Neural cell (in vitro differentiated cells): Measurements from ENCODE around the gene SLAMF9. TPM values are rescaled to one million over a fixed set of nuclear protein-coding genes. Genes with fewer than 3 reads are reported as not detected.

ENCODE experiments used
- H2AFZ ChIP-seq: fragments of 200-600, 300-800 bp; sonication (generic), shearing (Covaris generic); 2 replicates; pipeline ENCODE4 v1.6.0; 2014; ENCODE audit warnings: low read depth, mild to moderate bottlenecking, antibody characterized with exemption, low read length, moderate library complexity
- H3F3A ChIP-seq: fragments of 200-600 bp; shearing (Covaris generic); 2 replicates; pipeline ENCODE4 v1.6.1; 2016; ENCODE audit warnings: mild to moderate bottlenecking, moderate library complexity, mixed read lengths, antibody characterized with exemption, low read length; ENCODE audit not compliant: insufficient read depth, poor library complexity, severe bottlenecking
- H3K27ac ChIP-seq: fragments of 200-600, 300-800 bp; sonication (generic), shearing (Covaris generic); 2 replicates; pipeline ENCODE4 v1.5.1; 2014; ENCODE audit warnings: mild to moderate bottlenecking, low read length, moderate library complexity
- H3K27me3 ChIP-seq: fragments of 300-800, 200-600 bp; sonication (generic), shearing (Covaris generic); 2 replicates; pipeline ENCODE4 v1.6.0; 2014; ENCODE audit warnings: mild to moderate bottlenecking, low read depth, low read length, moderate library complexity; ENCODE audit not compliant: insufficient read depth
- H3K36me3 ChIP-seq: fragments of 300-800, 200-600 bp; sonication (generic), shearing (Covaris generic); 2 replicates; pipeline ENCODE4 v1.5.1; 2014; ENCODE audit warnings: mild to moderate bottlenecking, antibody characterized with exemption, low read length, moderate library complexity; ENCODE audit not compliant: insufficient read depth
- H3K4me2 ChIP-seq: fragments of 300-800, 200-600 bp; sonication (generic), shearing (Covaris generic); 2 replicates; pipeline ENCODE4 v1.6.0; 2014; ENCODE audit warnings: mild to moderate bottlenecking, low read length
- H3K4me3 ChIP-seq: fragments of 300-800, 200-600 bp; sonication (generic), shearing (Covaris generic); 2 replicates; pipeline ENCODE4 v1.5.1; 2014; ENCODE audit warnings: mild to moderate bottlenecking, low read length, moderate library complexity
- H3K79me2 ChIP-seq: fragments of 200-600 bp; shearing (Covaris generic); replicated peaks from 2 replicates; pipeline ENCODE4 v1.6.0; 2014; ENCODE audit warnings: mild to moderate bottlenecking, low read length, moderate library complexity; ENCODE audit not compliant: insufficient read depth
- H3K9ac ChIP-seq: fragments of 300-800, 200-600 bp; sonication (generic), shearing (Covaris generic); 2 replicates; pipeline ENCODE4 v1.6.1; 2016; ENCODE audit warnings: mild to moderate bottlenecking, low read length, mixed read lengths
- H3K9me2 ChIP-seq: fragments of 200-600 bp; shearing (Covaris generic); 2 replicates; pipeline ENCODE4 v1.6.1; 2016; ENCODE audit warnings: mild to moderate bottlenecking, low read length, mixed read lengths; ENCODE audit not compliant: insufficient read depth
- H3K9me3 ChIP-seq: fragments of 200-600, 300-800 bp; sonication (generic), shearing (Covaris generic); 2 replicates; pipeline ENCODE4 v1.6.1; 2016; ENCODE audit warnings: mild to moderate bottlenecking, mixed run types, low read length, moderate library complexity, mixed read lengths
- H4K20me1 ChIP-seq: fragments of 200-600 bp; shearing (Covaris generic); 2 replicates; pipeline ENCODE4 v1.6.1; 2016; ENCODE audit warnings: mild to moderate bottlenecking, mixed run types; ENCODE audit not compliant: insufficient read depth
- EP300 ChIP-seq: fragments of 450-650 bp; conservative IDR thresholded peaks from 2 replicates; pipeline ENCODE4 v1.6.1; 2014; ENCODE audit warnings: antibody characterized with exemption, mild to moderate bottlenecking, moderate library complexity; ENCODE audit not compliant: poor library complexity, severe bottlenecking
- EZH2 ChIP-seq: fragments of 200-600, 300-800 bp; shearing (Covaris generic), sonication (generic); IDR thresholded peaks from 2 replicates; pipeline ENCODE4 v1.6.1; 2014; ENCODE audit warnings: antibody characterized with exemption, low read length, borderline replicate concordance, mild to moderate bottlenecking; ENCODE audit not compliant: insufficient read depth, poor library complexity, severe bottlenecking
- MXI1 ChIP-seq: fragments of 450-650 bp; conservative IDR thresholded peaks from 2 replicates; pipeline ENCODE4 v1.6.1; 2014; ENCODE audit warnings: antibody characterized with exemption, mild to moderate bottlenecking; ENCODE audit not compliant: poor library complexity, severe bottlenecking
- POLR2AphosphoS5 ChIP-seq: IDR thresholded peaks from 2 replicates; pipeline ENCODE4 v1.6.1; 2012
- RAD21 ChIP-seq: fragments of 450-650 bp; conservative IDR thresholded peaks from 2 replicates; pipeline ENCODE4 v1.6.1; 2014; ENCODE audit warnings: antibody characterized with exemption, mild to moderate bottlenecking, moderate library complexity
- REST ChIP-seq: IDR thresholded peaks from 2 replicates; pipeline ENCODE4 v1.6.1; 2012; ENCODE audit warnings: borderline replicate concordance
- SMC3 ChIP-seq: fragments of 450-650 bp; conservative IDR thresholded peaks from 2 replicates; pipeline ENCODE4 v1.6.1; 2014; ENCODE audit warnings: antibody characterized with exemption, mild to moderate bottlenecking, moderate library complexity; ENCODE audit not compliant: poor library complexity
- TAF1 ChIP-seq: IDR thresholded peaks from 2 replicates; pipeline ENCODE4 v1.6.1; 2012; ENCODE audit warnings: low read depth
- polyA plus RNA-seq: library from polyadenylated mRNA; depleted of rRNA; stranded (reverse); fragments of >200 nt; gene quantifications from 2 replicates; pipeline ENCODE4 v1.2.3, GENCODE V29; 2014
- TF ChIP-seq, protein P1 (sequence below): fragments of 450-650 bp; IDR thresholded peaks from 2 replicates; pipeline ENCODE4 v1.5.1; 2014; ENCODE audit warnings: antibody characterized with exemption, mild to moderate bottlenecking, moderate library complexity; ENCODE audit not compliant: poor library complexity, severe bottlenecking

SLAMF9 gene
- polyA plus RNA-seq, 1 donor from 2014 or later = not detected

GRCh38 chr1:159977364-159978106, 23.5 kb upstream of the SLAMF9 start:
- H3K9ac ChIP-seq = no peak overlapping the region
- no peaks in the 10 kb centered on the region for H4K20me1 ChIP-seq
- no peaks in the 10 kb centered on the region for H3K9me3 ChIP-seq
- H3K27ac ChIP-seq = no peak overlapping the region
- no peak overlapping the region for H2AFZ ChIP-seq
- H3K4me3 ChIP-seq = no peak overlapping the region
- no peaks in the 10 kb centered on the region for H3K9me2 ChIP-seq
- H3K36me3 ChIP-seq = no peaks in the 10 kb centered on the region
- no peaks in the 10 kb centered on the region for H3K27me3 ChIP-seq
- H3K79me2 ChIP-seq = no peaks in the 10 kb centered on the region
- no peak overlapping the region for H3K4me2 ChIP-seq
- no peaks in the 10 kb centered on the region for H3F3A ChIP-seq
- TF ChIP-seq, protein P1, sequence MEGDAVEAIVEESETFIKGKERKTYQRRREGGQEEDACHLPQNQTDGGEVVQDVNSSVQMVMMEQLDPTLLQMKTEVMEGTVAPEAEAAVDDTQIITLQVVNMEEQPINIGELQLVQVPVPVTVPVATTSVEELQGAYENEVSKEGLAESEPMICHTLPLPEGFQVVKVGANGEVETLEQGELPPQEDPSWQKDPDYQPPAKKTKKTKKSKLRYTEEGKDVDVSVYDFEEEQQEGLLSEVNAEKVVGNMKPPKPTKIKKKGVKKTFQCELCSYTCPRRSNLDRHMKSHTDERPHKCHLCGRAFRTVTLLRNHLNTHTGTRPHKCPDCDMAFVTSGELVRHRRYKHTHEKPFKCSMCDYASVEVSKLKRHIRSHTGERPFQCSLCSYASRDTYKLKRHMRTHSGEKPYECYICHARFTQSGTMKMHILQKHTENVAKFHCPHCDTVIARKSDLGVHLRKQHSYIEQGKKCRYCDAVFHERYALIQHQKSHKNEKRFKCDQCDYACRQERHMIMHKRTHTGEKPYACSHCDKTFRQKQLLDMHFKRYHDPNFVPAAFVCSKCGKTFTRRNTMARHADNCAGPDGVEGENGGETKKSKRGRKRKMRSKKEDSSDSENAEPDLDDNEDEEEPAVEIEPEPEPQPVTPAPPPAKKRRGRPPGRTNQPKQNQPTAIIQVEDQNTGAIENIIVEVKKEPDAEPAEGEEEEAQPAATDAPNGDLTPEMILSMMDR = no peak
- TF ChIP-seq REST (no peak), RAD21 (no peak), POLR2AphosphoS5 (no peak), SMC3 (no peak)

GRCh38 chr1:159974350-159974965, 20.4 kb upstream of the SLAMF9 start:
- Histone ChIP-seq H3K9ac (no peak overlapping the region), H3F3A (no peaks in the 10 kb centered on the region), H3K9me2 (no peaks in the 10 kb centered on the region), H3K4me3 (no peak overlapping the region), H3K36me3 (no peaks in the 10 kb centered on the region), H3K27ac (no peak overlapping the region), H3K27me3 (no peaks in the 10 kb centered on the region), H2AFZ (no peak overlapping the region), H4K20me1 (no peaks in the 10 kb centered on the region), H3K79me2 (no peaks in the 10 kb centered on the region), H3K4me2 (no peak overlapping the region), H3K9me3 (no peaks in the 10 kb centered on the region)
- TF ChIP-seq, protein P1 = no peak
- no peak for TF ChIP-seq POLR2AphosphoS5
- no peak for TF ChIP-seq REST
- TF ChIP-seq EP300 = no peak
- no peak for TF ChIP-seq EZH2
- no peak for TF ChIP-seq MXI1
- no peak for TF ChIP-seq TAF1
- TF ChIP-seq SMC3 = no peak
- no peak for TF ChIP-seq RAD21
